ENCODE results near the gene CD300LF. TPM values are rescaled to one million over a fixed set of nuclear protein-coding genes. Genes with fewer than 3 reads are reported as not detected.
A peak's percentile ranks its signal among the peaks of the same experiment; 100 is the strongest.

Gene CD300LF
- total RNA-seq, result 38.0 TPM
- long read RNA-seq, transcript CD300LF-202 (7 exons, 1,764 nt), result major isoform, 41 of 68 reads
- long read RNA-seq, transcript CD300LF-210 (7 exons, 1,275 nt), result minor isoform, 10 of 68 reads
- long read RNA-seq, partial matches to known transcripts, result 3 of 68 reads
- long read RNA-seq, other reads (novel, unspliced or antisense), result 13 of 68 reads

DNA sequence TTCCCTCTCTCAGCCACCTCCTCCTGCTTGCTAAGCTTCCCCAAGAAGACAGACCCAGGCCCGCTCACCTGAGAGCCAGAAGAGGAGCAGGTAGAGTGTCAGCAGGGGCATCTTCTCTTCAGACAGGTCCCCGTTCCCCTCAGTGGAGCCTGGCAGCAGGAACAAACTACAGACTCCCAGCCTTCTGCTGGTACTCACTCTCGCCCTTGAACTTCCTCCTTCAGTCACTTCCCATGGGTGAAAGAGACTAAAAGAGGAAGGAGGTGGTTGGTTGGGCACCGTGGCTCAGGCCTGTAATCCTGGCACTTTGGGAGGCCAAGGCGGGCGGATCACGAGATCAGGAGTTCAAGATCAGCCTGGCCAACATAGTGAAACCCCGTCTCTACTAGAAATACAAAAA lies at the start of gene CD300LF:
Gene CD300LF (minus strand): TSS at position 168 of the 400 bp plus-strand sequence. CDS start 57 bp downstream, at position 111.
- Histone ChIP-seq H3K9me3 (no peaks in the 10 kb centered on the region), H3K4me3 (peak within 1 kb of the TSS; percentile 43), H3K4me1 (peaks cover 8% of the 10 kb centered on the region), H3K27ac (peak within 1 kb of the TSS; percentile 32), H3K27me3 (no peaks in the 10 kb centered on the region), H3K36me3 (no peaks in the 10 kb centered on the region)
- TF ChIP-seq, protein P1, sequence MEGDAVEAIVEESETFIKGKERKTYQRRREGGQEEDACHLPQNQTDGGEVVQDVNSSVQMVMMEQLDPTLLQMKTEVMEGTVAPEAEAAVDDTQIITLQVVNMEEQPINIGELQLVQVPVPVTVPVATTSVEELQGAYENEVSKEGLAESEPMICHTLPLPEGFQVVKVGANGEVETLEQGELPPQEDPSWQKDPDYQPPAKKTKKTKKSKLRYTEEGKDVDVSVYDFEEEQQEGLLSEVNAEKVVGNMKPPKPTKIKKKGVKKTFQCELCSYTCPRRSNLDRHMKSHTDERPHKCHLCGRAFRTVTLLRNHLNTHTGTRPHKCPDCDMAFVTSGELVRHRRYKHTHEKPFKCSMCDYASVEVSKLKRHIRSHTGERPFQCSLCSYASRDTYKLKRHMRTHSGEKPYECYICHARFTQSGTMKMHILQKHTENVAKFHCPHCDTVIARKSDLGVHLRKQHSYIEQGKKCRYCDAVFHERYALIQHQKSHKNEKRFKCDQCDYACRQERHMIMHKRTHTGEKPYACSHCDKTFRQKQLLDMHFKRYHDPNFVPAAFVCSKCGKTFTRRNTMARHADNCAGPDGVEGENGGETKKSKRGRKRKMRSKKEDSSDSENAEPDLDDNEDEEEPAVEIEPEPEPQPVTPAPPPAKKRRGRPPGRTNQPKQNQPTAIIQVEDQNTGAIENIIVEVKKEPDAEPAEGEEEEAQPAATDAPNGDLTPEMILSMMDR (IDR thresholded peaks at IDR 0.05), result no peak
- peak; percentile 83 for ATAC-seq
- intact Hi-C loops (cut with DNase I), result no loop called here
- DNase-seq, result peak; percentile 82

DNA sequence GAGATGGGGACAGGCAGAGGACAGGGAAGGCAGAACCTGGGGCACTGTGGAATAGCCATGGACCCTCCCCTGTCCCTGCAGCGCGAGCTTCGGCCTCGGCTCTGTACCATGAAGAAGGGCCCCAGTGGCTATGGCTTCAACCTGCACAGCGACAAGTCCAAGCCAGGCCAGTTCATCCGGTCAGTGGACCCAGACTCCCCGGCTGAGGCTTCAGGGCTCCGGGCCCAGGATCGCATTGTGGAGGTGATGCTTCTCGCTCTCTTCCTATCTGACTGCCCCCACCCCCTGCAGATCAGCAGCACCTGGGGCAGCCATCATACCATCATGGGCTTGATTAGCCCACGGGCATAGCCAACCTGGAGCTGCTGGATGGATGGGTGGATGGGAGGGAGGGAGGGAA lies 49.2 kb upstream of the CD300LF start:
- TF ChIP-seq, protein P1 (IDR thresholded peaks at IDR 0.05), result no peak
- H3K4me1 ChIP-seq, result peaks cover 43% of the 10 kb centered on the region
- no peak for DNase-seq
- no peaks in the 10 kb centered on the region for H3K36me3 ChIP-seq
- no peak for ATAC-seq
- intact Hi-C loops (cut with DNase I), result no loop called here
- no peaks in the 10 kb centered on the region for H3K27me3 ChIP-seq
- H3K27ac ChIP-seq, result no peak overlapping the region
- no peaks in the 10 kb centered on the region for H3K9me3 ChIP-seq
- no peak overlapping the region for H3K4me3 ChIP-seq

DNA sequence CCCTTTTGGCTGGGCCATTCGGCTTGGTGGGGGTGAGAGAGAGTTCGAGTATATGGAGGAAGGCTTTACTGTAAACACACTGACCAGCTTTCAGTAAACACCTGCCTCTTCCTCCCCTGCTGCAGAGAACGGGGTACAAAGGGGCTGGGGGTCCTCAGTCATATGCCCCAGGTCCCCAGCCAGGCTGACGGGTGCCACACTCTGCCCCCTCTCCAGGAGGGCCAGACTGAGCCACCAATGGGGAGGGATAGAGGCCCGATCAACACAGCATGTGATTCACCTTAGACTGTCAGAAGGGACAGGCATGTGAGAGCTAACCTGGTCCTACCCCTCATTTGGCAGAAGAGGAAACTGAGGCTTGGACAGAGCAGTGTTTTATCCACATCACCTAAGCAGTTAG lies 48.7 kb upstream of the CD300LF start:
- Histone ChIP-seq H3K9me3 (no peaks in the 10 kb centered on the region), H3K4me3 (no peak overlapping the region), H3K27me3 (no peaks in the 10 kb centered on the region), H3K36me3 (no peaks in the 10 kb centered on the region), H3K4me1 (peaks cover 48% of the 10 kb centered on the region), H3K27ac (no peak overlapping the region)
- TF ChIP-seq, protein P1 (IDR thresholded peaks at IDR 0.05), result no peak
- DNase-seq, result no peak
- intact Hi-C loops (cut with DNase I), result no loop called here
- ATAC-seq, result no peak

DNA sequence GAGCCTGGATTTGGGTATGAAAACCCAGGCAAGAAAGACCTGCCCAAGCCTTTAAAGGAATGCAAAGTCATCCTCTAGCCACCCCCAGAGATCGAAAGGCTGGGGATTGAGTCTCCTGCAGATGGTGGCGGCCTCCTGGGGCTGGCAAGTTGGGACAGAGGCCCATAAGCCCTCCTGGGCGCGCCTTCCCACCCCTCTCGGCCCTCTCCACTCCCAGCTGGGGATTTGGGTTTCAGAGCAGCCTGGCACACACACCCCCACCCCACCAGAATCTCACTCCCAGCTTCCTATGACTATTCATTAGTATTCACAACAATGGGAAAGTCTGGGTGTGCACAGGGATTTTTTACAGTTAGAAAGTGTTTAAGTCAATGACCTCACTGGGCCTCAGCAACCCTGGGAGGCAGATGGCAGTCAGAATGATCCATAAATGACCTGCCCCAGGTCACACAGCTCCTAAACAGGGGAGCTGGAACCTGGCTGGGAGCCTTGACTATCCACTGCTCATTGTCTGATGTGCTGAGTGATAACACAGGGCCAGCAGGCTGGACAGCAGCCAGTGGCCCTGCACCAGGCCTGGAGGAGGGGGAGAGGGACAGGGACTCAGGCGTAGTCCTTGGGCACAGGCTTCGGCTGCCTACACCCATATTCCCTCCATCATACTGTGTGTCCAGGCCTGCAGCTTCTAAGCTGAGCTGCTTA lies 47.8 kb upstream of the CD300LF start:
- ATAC-seq, result no peak
- Histone ChIP-seq H3K4me1 (peaks cover 48% of the 10 kb centered on the region), H3K27ac (peak overlapping the region; percentile 42), H3K27me3 (no peaks in the 10 kb centered on the region), H3K9me3 (no peaks in the 10 kb centered on the region), H3K4me3 (no peak overlapping the region), H3K36me3 (no peaks in the 10 kb centered on the region)
- no peak for DNase-seq
- TF ChIP-seq, protein P1 (IDR thresholded peaks at IDR 0.05), result no peak
- intact Hi-C loops (cut with DNase I), result no loop called here

DNA sequence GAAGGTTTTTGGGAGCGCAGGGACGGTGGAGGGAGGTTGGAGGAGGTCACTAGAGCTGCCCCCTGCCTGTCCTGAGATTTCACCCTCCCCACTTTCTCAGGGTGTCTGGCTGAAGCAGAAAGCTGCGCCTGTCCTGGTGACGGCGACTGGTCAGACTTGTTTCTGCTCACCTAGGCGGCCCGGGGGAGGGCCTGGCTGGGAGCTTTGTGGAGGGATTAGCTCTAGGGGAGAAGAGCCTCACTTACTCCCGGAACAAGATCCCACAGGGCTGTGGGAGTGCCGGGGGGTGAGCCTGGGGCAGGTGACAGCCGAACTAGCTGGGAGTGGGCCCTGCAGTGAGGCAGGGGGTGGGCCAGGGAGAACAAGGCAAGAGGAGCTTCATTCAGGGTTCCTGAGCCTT lies 47.2 kb upstream of the CD300LF start:
- no peaks in the 10 kb centered on the region for H3K36me3 ChIP-seq
- ATAC-seq (peak; percentile 45), DNase-seq (peak; percentile 73)
- H3K27ac ChIP-seq, result peak overlapping the region; percentile 47
- peaks cover 48% of the 10 kb centered on the region for H3K4me1 ChIP-seq
- intact Hi-C loops (cut with DNase I), result no loop called here
- no peaks in the 10 kb centered on the region for H3K9me3 ChIP-seq
- TF ChIP-seq, protein P1 (IDR thresholded peaks at IDR 0.05), result no peak
- H3K27me3 ChIP-seq, result no peaks in the 10 kb centered on the region
- no peak overlapping the region for H3K4me3 ChIP-seq
